WTC11 (cell line): ENCODE results near the gene TRIM58.

ENCODE experiments used
- FOXP1 ChIP-seq: sonication (generic); formaldehyde crosslinking; IDR thresholded peaks from 2 replicates; pipeline ENCODE4 v1.8.0; 2022; ENCODE audit warnings: missing genetic modification reagents, mild to moderate bottlenecking, moderate library complexity, borderline replicate concordance
- MAX ChIP-seq: sonication (generic); formaldehyde crosslinking; IDR thresholded peaks from 2 replicates; pipeline ENCODE4 v1.8.0; 2022; ENCODE audit warnings: mild to moderate bottlenecking, missing genetic modification reagents
- USF2 ChIP-seq: sonication (generic); formaldehyde crosslinking; IDR thresholded peaks from 2 replicates; pipeline ENCODE4 v1.8.1; 2023; ENCODE audit warnings: mild to moderate bottlenecking, missing genetic modification reagents, moderate library complexity
- ZBTB43 ChIP-seq: sonication (generic); formaldehyde crosslinking; IDR thresholded peaks from 2 replicates; pipeline ENCODE4 v1.8.1; 2023; ENCODE audit warnings: mild to moderate bottlenecking, missing genetic modification reagents
- TF ChIP-seq, protein P1 (sequence below): fragments of 200-600 bp; IDR thresholded peaks from 2 replicates; pipeline ENCODE4 v1.8.0; 2022; ENCODE audit warnings: antibody characterized with exemption
- TF ChIP-seq, protein P2 (sequence below): sonication (generic); formaldehyde crosslinking; IDR thresholded peaks from 2 replicates; pipeline ENCODE4 v1.8.0; 2023; ENCODE audit warnings: missing genetic modification reagents, mild to moderate bottlenecking, borderline replicate concordance

DNA sequence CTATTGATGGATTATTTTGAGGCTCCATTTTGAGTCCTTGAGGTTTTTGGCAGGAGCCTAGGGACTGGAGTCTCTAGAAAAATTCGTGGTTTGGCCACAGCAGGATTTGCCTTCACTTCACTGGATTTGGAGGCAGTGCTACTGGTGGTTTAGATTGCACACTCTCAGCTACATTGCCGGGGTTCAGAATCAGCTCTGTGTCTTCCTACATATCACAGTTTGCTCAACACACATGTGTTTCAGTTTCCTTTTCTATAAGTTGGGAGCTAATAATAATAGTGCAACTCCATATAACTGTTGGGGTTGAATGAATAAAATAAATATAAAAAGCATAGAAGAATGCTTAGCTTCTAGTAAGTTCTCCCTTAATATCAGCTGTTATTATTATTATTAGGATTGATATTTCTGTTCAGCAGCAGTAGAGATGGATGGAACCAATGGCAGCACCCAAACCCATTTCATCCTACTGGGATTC lies 38.2 kb downstream of the TRIM58 start, which contains the start of gene OR2W3:
- TF ChIP-seq, protein P1, sequence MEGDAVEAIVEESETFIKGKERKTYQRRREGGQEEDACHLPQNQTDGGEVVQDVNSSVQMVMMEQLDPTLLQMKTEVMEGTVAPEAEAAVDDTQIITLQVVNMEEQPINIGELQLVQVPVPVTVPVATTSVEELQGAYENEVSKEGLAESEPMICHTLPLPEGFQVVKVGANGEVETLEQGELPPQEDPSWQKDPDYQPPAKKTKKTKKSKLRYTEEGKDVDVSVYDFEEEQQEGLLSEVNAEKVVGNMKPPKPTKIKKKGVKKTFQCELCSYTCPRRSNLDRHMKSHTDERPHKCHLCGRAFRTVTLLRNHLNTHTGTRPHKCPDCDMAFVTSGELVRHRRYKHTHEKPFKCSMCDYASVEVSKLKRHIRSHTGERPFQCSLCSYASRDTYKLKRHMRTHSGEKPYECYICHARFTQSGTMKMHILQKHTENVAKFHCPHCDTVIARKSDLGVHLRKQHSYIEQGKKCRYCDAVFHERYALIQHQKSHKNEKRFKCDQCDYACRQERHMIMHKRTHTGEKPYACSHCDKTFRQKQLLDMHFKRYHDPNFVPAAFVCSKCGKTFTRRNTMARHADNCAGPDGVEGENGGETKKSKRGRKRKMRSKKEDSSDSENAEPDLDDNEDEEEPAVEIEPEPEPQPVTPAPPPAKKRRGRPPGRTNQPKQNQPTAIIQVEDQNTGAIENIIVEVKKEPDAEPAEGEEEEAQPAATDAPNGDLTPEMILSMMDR = no peak
- TF ChIP-seq, protein P2, sequence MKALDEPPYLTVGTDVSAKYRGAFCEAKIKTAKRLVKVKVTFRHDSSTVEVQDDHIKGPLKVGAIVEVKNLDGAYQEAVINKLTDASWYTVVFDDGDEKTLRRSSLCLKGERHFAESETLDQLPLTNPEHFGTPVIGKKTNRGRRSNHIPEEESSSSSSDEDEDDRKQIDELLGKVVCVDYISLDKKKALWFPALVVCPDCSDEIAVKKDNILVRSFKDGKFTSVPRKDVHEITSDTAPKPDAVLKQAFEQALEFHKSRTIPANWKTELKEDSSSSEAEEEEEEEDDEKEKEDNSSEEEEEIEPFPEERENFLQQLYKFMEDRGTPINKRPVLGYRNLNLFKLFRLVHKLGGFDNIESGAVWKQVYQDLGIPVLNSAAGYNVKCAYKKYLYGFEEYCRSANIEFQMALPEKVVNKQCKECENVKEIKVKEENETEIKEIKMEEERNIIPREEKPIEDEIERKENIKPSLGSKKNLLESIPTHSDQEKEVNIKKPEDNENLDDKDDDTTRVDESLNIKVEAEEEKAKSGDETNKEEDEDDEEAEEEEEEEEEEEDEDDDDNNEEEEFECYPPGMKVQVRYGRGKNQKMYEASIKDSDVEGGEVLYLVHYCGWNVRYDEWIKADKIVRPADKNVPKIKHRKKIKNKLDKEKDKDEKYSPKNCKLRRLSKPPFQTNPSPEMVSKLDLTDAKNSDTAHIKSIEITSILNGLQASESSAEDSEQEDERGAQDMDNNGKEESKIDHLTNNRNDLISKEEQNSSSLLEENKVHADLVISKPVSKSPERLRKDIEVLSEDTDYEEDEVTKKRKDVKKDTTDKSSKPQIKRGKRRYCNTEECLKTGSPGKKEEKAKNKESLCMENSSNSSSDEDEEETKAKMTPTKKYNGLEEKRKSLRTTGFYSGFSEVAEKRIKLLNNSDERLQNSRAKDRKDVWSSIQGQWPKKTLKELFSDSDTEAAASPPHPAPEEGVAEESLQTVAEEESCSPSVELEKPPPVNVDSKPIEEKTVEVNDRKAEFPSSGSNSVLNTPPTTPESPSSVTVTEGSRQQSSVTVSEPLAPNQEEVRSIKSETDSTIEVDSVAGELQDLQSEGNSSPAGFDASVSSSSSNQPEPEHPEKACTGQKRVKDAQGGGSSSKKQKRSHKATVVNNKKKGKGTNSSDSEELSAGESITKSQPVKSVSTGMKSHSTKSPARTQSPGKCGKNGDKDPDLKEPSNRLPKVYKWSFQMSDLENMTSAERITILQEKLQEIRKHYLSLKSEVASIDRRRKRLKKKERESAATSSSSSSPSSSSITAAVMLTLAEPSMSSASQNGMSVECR (CRISPR knock-in tag) = no peak
- no peak for TF ChIP-seq FOXP1 (CRISPR knock-in tag)
- no peak for TF ChIP-seq USF2
- no peak for TF ChIP-seq ZBTB43 (CRISPR knock-in tag)
- TF ChIP-seq MAX (CRISPR knock-in tag) = no peak
